ENCODE results near the gene TNFAIP2. TPM values are rescaled to one million over a fixed set of nuclear protein-coding genes. Genes with fewer than 3 reads are reported as not detected.

Gene TNFAIP2
- total and polyA plus RNA-seq, 9 of the 15 experiments (the other 6 are each of a cell fraction or from before 2014, with no cell fraction given): 22.6 to 68.6 (median 44.6) TPM

DNA sequence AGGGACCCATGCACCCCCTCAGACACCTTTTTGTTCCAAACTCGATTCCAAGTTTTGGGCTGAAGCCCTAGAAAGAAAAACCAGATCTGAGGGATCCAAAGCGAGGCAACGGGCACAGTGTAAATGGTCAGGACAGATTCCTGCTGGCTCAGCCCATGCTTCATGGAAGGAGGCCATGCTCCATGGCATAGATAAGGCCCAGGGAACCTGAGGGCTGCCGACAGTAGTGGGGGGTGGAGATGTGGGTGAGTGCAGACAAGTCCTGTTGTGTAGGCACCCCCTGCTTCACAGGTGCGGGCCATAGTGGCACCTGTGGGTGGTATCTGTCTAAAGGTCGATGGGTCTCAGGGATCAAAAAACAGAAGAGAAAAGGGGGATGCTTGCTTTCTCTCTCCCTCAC lies 42.1 kb downstream of the TNFAIP2 start (continued):
- TF ChIP-seq, protein P1, sequence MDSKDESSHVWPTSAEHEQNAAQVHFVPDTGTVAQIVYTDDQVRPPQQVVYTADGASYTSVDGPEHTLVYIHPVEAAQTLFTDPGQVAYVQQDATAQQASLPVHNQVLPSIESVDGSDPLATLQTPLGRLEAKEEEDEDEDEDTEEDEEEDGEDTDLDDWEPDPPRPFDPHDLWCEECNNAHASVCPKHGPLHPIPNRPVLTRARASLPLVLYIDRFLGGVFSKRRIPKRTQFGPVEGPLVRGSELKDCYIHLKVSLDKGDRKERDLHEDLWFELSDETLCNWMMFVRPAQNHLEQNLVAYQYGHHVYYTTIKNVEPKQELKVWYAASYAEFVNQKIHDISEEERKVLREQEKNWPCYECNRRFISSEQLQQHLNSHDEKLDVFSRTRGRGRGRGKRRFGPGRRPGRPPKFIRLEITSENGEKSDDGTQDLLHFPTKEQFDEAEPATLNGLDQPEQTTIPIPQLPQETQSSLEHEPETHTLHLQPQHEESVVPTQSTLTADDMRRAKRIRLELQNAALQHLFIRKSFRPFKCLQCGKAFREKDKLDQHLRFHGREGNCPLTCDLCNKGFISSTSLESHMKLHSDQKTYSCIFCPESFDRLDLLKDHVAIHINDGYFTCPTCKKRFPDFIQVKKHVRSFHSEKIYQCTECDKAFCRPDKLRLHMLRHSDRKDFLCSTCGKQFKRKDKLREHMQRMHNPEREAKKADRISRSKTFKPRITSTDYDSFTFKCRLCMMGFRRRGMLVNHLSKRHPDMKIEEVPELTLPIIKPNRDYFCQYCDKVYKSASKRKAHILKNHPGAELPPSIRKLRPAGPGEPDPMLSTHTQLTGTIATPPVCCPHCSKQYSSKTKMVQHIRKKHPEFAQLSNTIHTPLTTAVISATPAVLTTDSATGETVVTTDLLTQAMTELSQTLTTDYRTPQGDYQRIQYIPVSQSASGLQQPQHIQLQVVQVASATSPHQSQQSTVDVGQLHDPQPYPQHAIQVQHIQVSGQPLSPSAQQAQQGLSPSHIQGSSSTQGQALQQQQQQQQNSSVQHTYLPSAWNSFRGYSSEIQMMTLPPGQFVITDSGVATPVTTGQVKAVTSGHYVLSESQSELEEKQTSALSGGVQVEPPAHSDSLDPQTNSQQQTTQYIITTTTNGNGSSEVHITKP (IDR thresholded peaks at IDR 0.05; ENCODE audit: partially characterized antibody): no peak
- TF ChIP-seq SIN3A (IDR thresholded peaks at IDR 0.05; ENCODE audit: borderline replicate concordance in 2 of 2, control insufficient read depth in 1 of 2, low read depth in 2 of 2, low read length in 2 of 2) (no peak), ZNF280A (IDR thresholded peaks at IDR 0.05; ENCODE audit: low read depth, partially characterized antibody) (no peak), FOXJ3 (CRISPR knock-in tag; IDR thresholded peaks at IDR 0.05) (no peak), ZKSCAN3 (CRISPR knock-in tag; IDR thresholded peaks at IDR 0.05) (no peak)

Measured in K562 (cell line).